ENCODE results near the gene GSTT2. TPM values are rescaled to one million over a fixed set of nuclear protein-coding genes. Genes with fewer than 3 reads are reported as not detected.
"Not testable (repeated sequence)": the region's sequence is repeated elsewhere in the genome, so short reads cannot be mapped to it uniquely, and the experiment has no call there.

GSTT2 gene
- total and polyA plus RNA-seq, 3 experiments from 2014 or later = not detected

DNA sequence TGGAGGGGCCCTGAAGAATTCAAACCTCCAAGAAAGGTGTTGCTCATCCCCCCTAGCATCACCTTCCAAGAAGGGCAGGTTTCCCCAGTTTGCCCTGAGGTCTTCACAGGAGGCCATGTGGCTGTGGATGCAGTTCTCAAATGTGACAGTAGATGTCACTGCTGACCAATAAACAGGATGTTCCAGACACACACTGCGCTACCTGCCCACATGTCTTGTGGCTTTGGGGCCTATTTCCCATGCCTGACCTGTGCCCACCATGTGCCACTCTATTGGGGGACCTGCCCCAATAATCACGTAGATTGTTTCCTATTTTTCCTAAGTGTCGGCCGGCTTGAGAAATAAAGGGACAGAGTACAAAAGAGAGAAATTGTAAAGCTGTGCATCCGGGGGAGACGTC lies 4.5 kb downstream of the GSTT2 start:
- Mint-ChIP-seq H3K27ac (peak overlapping the region in 2 of 8 donors; percentile 81 to 86), H3K4me1 (peaks cover 0 to 4% (median 3%) of the 10 kb centered on the region in 3 donors), H3K9me3 (no peaks in the 10 kb centered on the region), H3K4me3 (no peak overlapping the region), H3K27me3 (peaks cover 0 to 3% of the 10 kb centered on the region in 2 donors), H3K36me3 (no peaks in the 10 kb centered on the region)
- H3K27ac ChIP-seq (ENCODE audit: low read depth, low read length) = no peak overlapping the region
- H3K4me3 ChIP-seq (ENCODE audit: low read length) = no peak overlapping the region
- no peaks in the 10 kb centered on the region for H3K27me3 ChIP-seq (ENCODE audit: insufficient read depth, low read length, poor library complexity, severe bottlenecking)
- peak in 2 of 5 donors; percentile 51 for DNase-seq
- POLR2A ChIA-PET = no interaction called here
- H3K9me3 ChIP-seq (ENCODE audit: low read length) = no peaks in the 10 kb centered on the region
- no peaks in the 10 kb centered on the region for H3K4me1 ChIP-seq (ENCODE audit: insufficient read depth, low read length)
- CTCF ChIA-PET = no interaction called here
- no peaks in the 10 kb centered on the region for H3K36me3 ChIP-seq (ENCODE audit: insufficient read depth, low read length)

DNA sequence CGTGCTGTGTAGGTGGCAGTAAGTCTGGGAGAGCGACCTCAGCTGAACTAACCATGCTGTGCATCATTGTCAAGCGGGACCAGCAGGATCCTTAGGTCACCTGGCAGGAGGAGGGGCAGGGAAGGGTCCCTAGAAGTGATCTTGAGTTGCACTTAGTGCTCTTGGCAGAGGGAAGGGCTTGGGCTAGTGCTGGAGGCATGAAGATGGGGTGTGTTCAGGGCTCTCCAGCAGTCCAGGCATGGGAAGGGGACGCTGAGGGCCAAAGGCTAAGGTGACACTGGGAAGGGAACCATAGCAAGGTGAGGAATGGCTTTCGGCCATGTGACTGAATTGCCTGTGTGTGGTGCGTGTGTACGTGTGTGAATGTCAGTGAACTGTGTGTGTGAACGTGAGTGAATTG lies 6.2 kb downstream of the GSTT2 start:
- H3K36me3 Mint-ChIP-seq; H3K4me3 Mint-ChIP-seq; DNase-seq; H3K27ac Mint-ChIP-seq; H3K9me3 Mint-ChIP-seq; CTCF ChIA-PET; H3K9me3 ChIP-seq (ENCODE audit: low read length); H3K4me1 ChIP-seq (ENCODE audit: insufficient read depth, low read length); H3K27me3 ChIP-seq (ENCODE audit: insufficient read depth, low read length, poor library complexity, severe bottlenecking); H3K27ac ChIP-seq (ENCODE audit: low read depth, low read length); H3K27me3 Mint-ChIP-seq; POLR2A ChIA-PET; H3K4me1 Mint-ChIP-seq; H3K4me3 ChIP-seq (ENCODE audit: low read length); H3K36me3 ChIP-seq (ENCODE audit: insufficient read depth, low read length): not testable (repeated sequence)

GRCh38 chr22:23986538-23987178 lies 6.7 kb downstream of the GSTT2 start:
- H3K4me3 ChIP-seq (ENCODE audit: low read length); H3K27ac ChIP-seq (ENCODE audit: low read depth, low read length); POLR2A ChIA-PET; H3K9me3 Mint-ChIP-seq; DNase-seq; H3K27ac Mint-ChIP-seq; H3K27me3 Mint-ChIP-seq; CTCF ChIA-PET; H3K4me1 ChIP-seq (ENCODE audit: insufficient read depth, low read length); H3K4me3 Mint-ChIP-seq; H3K4me1 Mint-ChIP-seq; H3K27me3 ChIP-seq (ENCODE audit: insufficient read depth, low read length, poor library complexity, severe bottlenecking); H3K36me3 Mint-ChIP-seq; H3K9me3 ChIP-seq (ENCODE audit: low read length); H3K36me3 ChIP-seq (ENCODE audit: insufficient read depth, low read length): not testable (repeated sequence)

GRCh38 chr22:23989583-23990244 lies 9.8 kb downstream of the GSTT2 start:
- CTCF ChIA-PET, H3K9me3 Mint-ChIP-seq: not testable (repeated sequence)

GRCh38 chr22:23993080-23993479 lies 13.1 kb downstream of the GSTT2 start:
- H3K4me3 ChIP-seq (ENCODE audit: low read length); H3K9me3 ChIP-seq (ENCODE audit: low read length); H3K36me3 ChIP-seq (ENCODE audit: insufficient read depth, low read length); DNase-seq; CTCF ChIA-PET; H3K4me1 Mint-ChIP-seq; H3K9me3 Mint-ChIP-seq; H3K4me3 Mint-ChIP-seq; H3K36me3 Mint-ChIP-seq; H3K4me1 ChIP-seq (ENCODE audit: insufficient read depth, low read length); POLR2A ChIA-PET; H3K27me3 Mint-ChIP-seq; H3K27ac ChIP-seq (ENCODE audit: low read depth, low read length); H3K27me3 ChIP-seq (ENCODE audit: insufficient read depth, low read length, poor library complexity, severe bottlenecking): not testable (repeated sequence)
- peak overlapping the region in 3 of 8 donors; percentile 14 to 71 (median 56) for H3K27ac Mint-ChIP-seq

More at GRCh38 chr22:23989583-23990244, 9.8 kb downstream of the GSTT2 start:
- DNase-seq; H3K36me3 ChIP-seq (ENCODE audit: insufficient read depth, low read length); H3K27me3 Mint-ChIP-seq; H3K36me3 Mint-ChIP-seq; POLR2A ChIA-PET; H3K27me3 ChIP-seq (ENCODE audit: insufficient read depth, low read length, poor library complexity, severe bottlenecking); H3K4me3 ChIP-seq (ENCODE audit: low read length); H3K4me1 Mint-ChIP-seq; H3K27ac Mint-ChIP-seq; H3K27ac ChIP-seq (ENCODE audit: low read depth, low read length); H3K4me3 Mint-ChIP-seq; H3K4me1 ChIP-seq (ENCODE audit: insufficient read depth, low read length); H3K9me3 ChIP-seq (ENCODE audit: low read length): not testable (repeated sequence)

- CTCF ChIA-PET; H3K27me3 ChIP-seq (ENCODE audit: insufficient read depth, low read length, poor library complexity, severe bottlenecking); H3K4me3 ChIP-seq (ENCODE audit: low read length); H3K9me3 Mint-ChIP-seq; H3K36me3 ChIP-seq (ENCODE audit: insufficient read depth, low read length); H3K4me1 ChIP-seq (ENCODE audit: insufficient read depth, low read length); POLR2A ChIA-PET; H3K27ac Mint-ChIP-seq; H3K4me1 Mint-ChIP-seq; H3K27me3 Mint-ChIP-seq; DNase-seq; H3K9me3 ChIP-seq (ENCODE audit: low read length); H3K27ac ChIP-seq (ENCODE audit: low read depth, low read length); H3K36me3 Mint-ChIP-seq: not testable (repeated sequence)
- H3K4me3 Mint-ChIP-seq = peak overlapping the region in 1 of 7 donors; percentile 40
Measured at GRCh38 chr22:23993581-23994177, 13.7 kb downstream of the GSTT2 start.

DNA sequence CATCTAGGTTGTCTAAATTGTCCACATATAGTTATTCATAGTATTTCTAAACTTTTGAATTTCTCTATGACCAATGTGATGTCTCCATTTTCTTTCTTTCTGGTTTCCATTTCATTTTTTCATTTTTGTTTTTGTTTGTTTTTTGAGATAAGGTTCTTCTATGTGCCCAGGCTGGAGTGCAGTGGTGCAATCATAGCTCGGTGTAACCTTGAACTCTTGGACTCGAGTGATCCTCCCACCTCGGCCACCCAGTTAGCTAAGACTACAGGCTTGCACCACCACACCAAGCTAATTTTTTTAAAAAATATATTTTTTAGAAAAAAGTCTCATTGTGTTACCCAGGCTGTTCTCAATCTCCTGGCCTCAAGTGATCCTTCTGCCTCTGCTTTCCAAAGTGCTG lies 17.2 kb downstream of the GSTT2 start:
- no peak overlapping the region for H3K27ac Mint-ChIP-seq
- Histone ChIP-seq H3K27ac (ENCODE audit: low read depth, low read length) (no peak overlapping the region), H3K4me3 (ENCODE audit: low read length) (no peak overlapping the region), H3K9me3 (ENCODE audit: low read length) (no peaks in the 10 kb centered on the region), H3K36me3 (ENCODE audit: insufficient read depth, low read length) (no peaks in the 10 kb centered on the region), H3K27me3 (ENCODE audit: insufficient read depth, low read length, poor library complexity, severe bottlenecking) (no peaks in the 10 kb centered on the region), H3K4me1 (ENCODE audit: insufficient read depth, low read length) (no peaks in the 10 kb centered on the region)
- no peak overlapping the region for H3K4me3 Mint-ChIP-seq
- no peaks in the 10 kb centered on the region for H3K9me3 Mint-ChIP-seq
- ChIA-PET CTCF (no interaction called here), POLR2A (no interaction called here)
- H3K27me3 Mint-ChIP-seq = peaks cover 4 to 12% of the 10 kb centered on the region in 2 donors
- no peaks in the 10 kb centered on the region for H3K36me3 Mint-ChIP-seq
- no peak for DNase-seq
- H3K4me1 Mint-ChIP-seq = peaks cover 0 to 5% (median 0%) of the 10 kb centered on the region in 3 donors

GRCh38 chr22:23999779-24000178 lies 19.8 kb downstream of the GSTT2 start:
- H3K4me3 ChIP-seq (ENCODE audit: low read length); DNase-seq; H3K27ac ChIP-seq (ENCODE audit: low read depth, low read length); CTCF ChIA-PET; H3K4me1 ChIP-seq (ENCODE audit: insufficient read depth, low read length); H3K9me3 Mint-ChIP-seq; H3K27me3 ChIP-seq (ENCODE audit: insufficient read depth, low read length, poor library complexity, severe bottlenecking); H3K4me1 Mint-ChIP-seq; H3K9me3 ChIP-seq (ENCODE audit: low read length); H3K36me3 Mint-ChIP-seq; POLR2A ChIA-PET; H3K36me3 ChIP-seq (ENCODE audit: insufficient read depth, low read length); H3K4me3 Mint-ChIP-seq: not testable (repeated sequence)
- peaks cover 4 to 24% of the 10 kb centered on the region in 2 donors for H3K27me3 Mint-ChIP-seq
- peak overlapping the region in 1 of 8 donors; percentile 12 for H3K27ac Mint-ChIP-seq

Data from CD8-positive, alpha-beta memory T cell (primary cell).